Colonic mucosa (tissue), 4 donors: ENCODE measurements around the gene PRPF8. TPM values are rescaled to one million over a fixed set of nuclear protein-coding genes. Genes with fewer than 3 reads are reported as not detected.
A peak's percentile ranks its signal among the peaks of the same experiment; 100 is the strongest.
"Not testable (repeated sequence)": the region's sequence is repeated elsewhere in the genome, so short reads cannot be mapped to it uniquely, and the experiment has no call there.

ENCODE experiments used
- DNase-seq: peaks from one replicate; pipeline ENCODE4 v3.0.0-alpha.2; 2020
- H3K27ac ChIP-seq: fragments of 200-600 bp; one replicate; pipeline ENCODE4 v1.8.0; 2021
- H3K27me3 ChIP-seq: fragments of 200-600 bp; one replicate; pipeline ENCODE4 v1.8.0; 2021
- H3K36me3 ChIP-seq: fragments of 200-600 bp; one replicate; pipeline ENCODE4 v1.8.0; 2021
- H3K4me1 ChIP-seq: fragments of 200-600 bp; one replicate; pipeline ENCODE4 v1.8.0; 2021; ENCODE audit warnings: mild to moderate bottlenecking
- H3K4me3 ChIP-seq: fragments of 200-600 bp; one replicate; pipeline ENCODE4 v1.8.0; 2021
- H3K9ac ChIP-seq, 2 donors: one replicate each; pipeline ENCODE4 v1.7.0; 2013; ENCODE audit warnings: control low read depth in 2 of 2, low read depth in 2 of 2, low read length in 2 of 2
- H3K9me3 ChIP-seq: fragments of 200-600 bp; one replicate; pipeline ENCODE4 v1.8.0; 2021
- intact Hi-C: fragments of 100-400 bp; cut with DNase I; formaldehyde crosslinking; loops from one replicate; pipeline ENCODE4 v1.14.1; 2022
- total RNA-seq, 2 donors: library from RNA; stranded (reverse); fragmentation: NEBNext Ultra II Directional in 1 of 2; extraction: Animal tissue kit (Norgen Biotek cat#: 25700) in 1 of 2; gene quantifications; one replicate each; pipeline ENCODE4 v1.2.1, GENCODE V29; 2021
- TF ChIP-seq, protein P1 (sequence below): fragments of 200-600 bp; IDR thresholded peaks from one replicate; pipeline ENCODE4 v1.8.0; 2022; ENCODE audit warnings: antibody characterized with exemption, mild to moderate bottlenecking
- donor health status: healthy.
- donor health status: DM: no; HTN: no; CAD: no.
- donor health status: DM: no; HTN: no; CAD: no.

PRPF8 gene
- total RNA-seq, 2 donors from 2014 or later, result 172 to 292 TPM

DNA sequence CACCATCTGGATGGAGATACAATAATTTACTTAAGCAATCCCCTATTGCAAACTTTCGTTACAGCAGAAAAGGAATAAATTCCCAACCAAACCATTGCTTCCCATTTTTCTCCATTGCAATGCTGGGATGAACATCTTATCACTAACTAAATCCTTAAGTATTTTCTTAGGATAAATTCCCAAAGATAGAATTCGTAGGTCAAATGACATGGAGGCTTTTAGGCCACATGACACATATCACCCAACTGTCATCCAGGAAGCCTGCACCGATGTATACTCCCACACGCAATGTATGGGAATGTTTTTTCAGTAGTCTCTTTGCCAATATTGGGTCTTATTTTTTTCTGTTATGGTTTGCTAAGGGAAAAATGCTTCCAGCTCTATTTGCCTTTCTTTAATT is 27.1 kb upstream of the PRPF8 start:
- TF ChIP-seq, protein P1, sequence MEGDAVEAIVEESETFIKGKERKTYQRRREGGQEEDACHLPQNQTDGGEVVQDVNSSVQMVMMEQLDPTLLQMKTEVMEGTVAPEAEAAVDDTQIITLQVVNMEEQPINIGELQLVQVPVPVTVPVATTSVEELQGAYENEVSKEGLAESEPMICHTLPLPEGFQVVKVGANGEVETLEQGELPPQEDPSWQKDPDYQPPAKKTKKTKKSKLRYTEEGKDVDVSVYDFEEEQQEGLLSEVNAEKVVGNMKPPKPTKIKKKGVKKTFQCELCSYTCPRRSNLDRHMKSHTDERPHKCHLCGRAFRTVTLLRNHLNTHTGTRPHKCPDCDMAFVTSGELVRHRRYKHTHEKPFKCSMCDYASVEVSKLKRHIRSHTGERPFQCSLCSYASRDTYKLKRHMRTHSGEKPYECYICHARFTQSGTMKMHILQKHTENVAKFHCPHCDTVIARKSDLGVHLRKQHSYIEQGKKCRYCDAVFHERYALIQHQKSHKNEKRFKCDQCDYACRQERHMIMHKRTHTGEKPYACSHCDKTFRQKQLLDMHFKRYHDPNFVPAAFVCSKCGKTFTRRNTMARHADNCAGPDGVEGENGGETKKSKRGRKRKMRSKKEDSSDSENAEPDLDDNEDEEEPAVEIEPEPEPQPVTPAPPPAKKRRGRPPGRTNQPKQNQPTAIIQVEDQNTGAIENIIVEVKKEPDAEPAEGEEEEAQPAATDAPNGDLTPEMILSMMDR, result no peak
- H3K27ac ChIP-seq, result peak overlapping the region; percentile 84
- H3K4me1 ChIP-seq, result peaks cover 17% of the 10 kb centered on the region
- no peaks in the 10 kb centered on the region for H3K36me3 ChIP-seq
- no peaks in the 10 kb centered on the region for H3K9me3 ChIP-seq
- H3K27me3 ChIP-seq, result no peaks in the 10 kb centered on the region
- H3K9ac ChIP-seq, result no peak overlapping the region
- no peak for DNase-seq
- no peak overlapping the region for H3K4me3 ChIP-seq
- intact Hi-C loops, result loop anchor here (5.0 kb wide), 1 partner anchor 35 kb away; no protein-coding TSS in a partner anchor

DNA sequence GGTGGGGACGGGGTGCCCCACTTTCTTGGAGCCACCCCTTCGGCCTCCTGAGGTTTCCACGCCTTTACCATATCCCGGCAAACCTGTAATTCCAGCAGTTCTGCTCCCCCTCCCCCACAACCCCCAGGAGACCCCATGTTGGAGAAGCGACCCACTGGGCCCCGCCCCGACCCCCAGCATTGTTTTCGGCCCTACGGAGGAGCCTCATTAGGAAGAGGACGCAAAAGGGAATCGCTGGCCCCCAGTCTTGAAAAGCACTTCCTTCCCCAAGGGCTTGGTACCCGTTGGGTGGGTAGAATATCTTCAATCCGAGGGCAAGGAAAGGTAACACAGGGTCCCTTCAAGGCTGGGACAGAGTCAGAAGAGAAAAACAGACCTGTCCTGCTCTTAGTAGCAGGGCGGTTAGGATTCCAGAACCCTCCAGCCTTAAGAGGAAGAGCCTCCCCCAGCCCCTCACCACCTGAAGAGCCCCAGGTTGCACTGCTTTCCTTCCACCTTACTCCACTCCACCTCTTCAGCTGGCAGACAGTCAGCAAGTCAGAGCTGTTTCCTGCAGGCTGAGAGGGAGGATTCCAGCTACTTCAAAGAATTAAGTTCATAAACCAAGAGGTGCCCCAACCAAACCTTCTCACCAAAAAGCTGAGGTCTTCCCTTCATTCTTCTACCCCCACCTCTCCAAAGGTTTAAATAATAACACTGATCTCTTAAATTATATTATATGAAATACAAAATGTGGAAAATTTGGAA is 26.3 kb upstream of the PRPF8 start:
- no peaks in the 10 kb centered on the region for H3K27me3 ChIP-seq
- H3K4me3 ChIP-seq, result peak overlapping the region; percentile 65
- peak overlapping the region; percentile 87 to 98 for H3K9ac ChIP-seq
- peak; percentile 36 for DNase-seq
- TF ChIP-seq, protein P1, result no peak
- no peaks in the 10 kb centered on the region for H3K9me3 ChIP-seq
- intact Hi-C loops, result loop anchor here (5.0 kb wide), 1 partner anchor 34 kb away; no protein-coding TSS in a partner anchor
- peaks cover 17% of the 10 kb centered on the region for H3K4me1 ChIP-seq
- H3K36me3 ChIP-seq, result no peaks in the 10 kb centered on the region
- H3K27ac ChIP-seq, result peak overlapping the region; percentile 84

DNA sequence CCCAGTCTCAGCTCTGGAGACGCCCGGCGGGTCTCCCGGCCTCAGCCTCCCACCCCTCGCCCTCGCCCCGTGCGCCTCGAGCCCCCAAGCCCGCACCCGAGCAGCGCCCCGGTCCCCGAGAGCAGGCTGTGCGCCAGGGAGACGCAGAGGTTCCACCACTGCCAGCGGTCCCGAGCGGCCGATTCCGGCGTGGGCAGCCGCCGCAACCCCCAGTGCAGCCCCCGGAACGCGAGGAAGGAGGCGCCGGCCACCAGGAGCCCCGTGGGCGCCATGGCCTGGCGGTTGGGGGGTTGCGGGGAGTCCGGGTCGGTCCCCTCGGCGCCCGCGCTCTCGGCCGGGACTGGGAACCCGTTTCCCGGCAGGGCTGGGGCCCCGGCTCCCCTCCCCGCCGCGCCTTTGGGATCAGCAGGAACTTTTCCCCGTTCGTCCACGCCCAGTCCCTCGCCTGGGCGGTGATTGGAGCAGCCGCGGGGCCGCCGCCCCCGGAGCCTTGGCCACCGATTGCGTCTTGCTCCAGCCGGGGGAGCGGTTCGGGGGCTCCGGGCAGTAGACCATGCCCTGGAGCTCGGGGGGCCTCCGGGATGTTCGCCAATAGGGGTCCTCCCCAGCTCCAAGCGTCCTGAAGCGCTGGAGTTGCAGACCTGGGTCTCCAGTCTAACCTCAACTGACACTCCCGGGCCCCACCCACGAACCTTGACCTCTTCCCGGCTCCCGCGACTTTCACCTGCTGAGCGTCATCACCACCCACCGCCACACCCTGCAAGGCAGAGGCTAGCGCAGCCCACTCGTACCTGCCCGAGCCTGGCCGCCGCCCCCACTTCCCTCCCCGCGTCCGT is 25.5 kb upstream of the PRPF8 start, which contains the start of gene TLCD2:
TSS of gene TLCD2 (minus strand) at position 407 of the 836 bp plus-strand sequence. CDS start at position 272, 135 bp downstream.
- Histone ChIP-seq H3K36me3 (no peaks in the 10 kb centered on the region), H3K27ac (peak within 1 kb of the TSS; percentile 84), H3K4me1 (peaks cover 17% of the 10 kb centered on the region), H3K9me3 (no peaks in the 10 kb centered on the region), H3K9ac (peak within 1 kb of the TSS; percentile 87 to 98), H3K4me3 (peak within 1 kb of the TSS; percentile 65), H3K27me3 (no peaks in the 10 kb centered on the region)
- TF ChIP-seq, protein P1, result no peak
- intact Hi-C loops, result loop anchor here (5.0 to 10.0 kb wide), 2 partner anchors 33 to 55 kb away; no protein-coding TSS in a partner anchor
- peak; percentile 97 for DNase-seq

DNA sequence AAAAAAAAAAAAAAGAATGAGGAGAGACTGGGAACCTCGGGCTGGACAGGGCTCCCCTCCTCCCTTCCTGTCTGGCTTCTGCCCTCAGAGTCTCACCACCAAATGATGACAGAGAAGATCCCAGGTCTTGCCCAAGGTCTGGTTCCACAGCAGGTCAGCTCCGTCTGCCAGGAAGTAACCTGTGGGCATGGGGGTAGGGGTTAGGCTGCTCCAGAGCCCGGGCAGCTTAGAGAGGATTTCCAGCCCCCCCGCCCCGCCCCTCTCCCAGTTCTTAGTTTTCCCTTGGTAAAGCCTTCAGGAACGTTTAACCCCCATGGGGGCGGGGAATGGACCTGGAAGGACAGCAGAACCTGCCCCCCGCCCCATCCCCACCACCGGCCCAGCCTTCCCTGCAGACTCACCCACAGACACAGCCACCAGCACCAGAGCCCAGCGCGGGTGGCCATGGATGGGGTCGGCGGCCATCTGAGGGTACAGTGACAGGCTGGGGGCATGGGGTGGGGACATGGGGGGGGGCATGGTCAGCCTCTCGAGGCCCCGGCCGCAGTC is 24.8 kb upstream of the PRPF8 start:
- Histone ChIP-seq H3K9me3 (no peaks in the 10 kb centered on the region), H3K4me3 (peak overlapping the region; percentile 65), H3K4me1 (peaks cover 16% of the 10 kb centered on the region), H3K27ac (peak overlapping the region; percentile 84), H3K9ac (peak overlapping the region; percentile 87 to 98), H3K27me3 (no peaks in the 10 kb centered on the region), H3K36me3 (no peaks in the 10 kb centered on the region)
- DNase-seq, result peak; percentile 29
- intact Hi-C loops, result loop anchor here (10.0 kb wide), 1 partner anchor 55 kb away; no protein-coding TSS in a partner anchor
- TF ChIP-seq, protein P1, result no peak

DNA sequence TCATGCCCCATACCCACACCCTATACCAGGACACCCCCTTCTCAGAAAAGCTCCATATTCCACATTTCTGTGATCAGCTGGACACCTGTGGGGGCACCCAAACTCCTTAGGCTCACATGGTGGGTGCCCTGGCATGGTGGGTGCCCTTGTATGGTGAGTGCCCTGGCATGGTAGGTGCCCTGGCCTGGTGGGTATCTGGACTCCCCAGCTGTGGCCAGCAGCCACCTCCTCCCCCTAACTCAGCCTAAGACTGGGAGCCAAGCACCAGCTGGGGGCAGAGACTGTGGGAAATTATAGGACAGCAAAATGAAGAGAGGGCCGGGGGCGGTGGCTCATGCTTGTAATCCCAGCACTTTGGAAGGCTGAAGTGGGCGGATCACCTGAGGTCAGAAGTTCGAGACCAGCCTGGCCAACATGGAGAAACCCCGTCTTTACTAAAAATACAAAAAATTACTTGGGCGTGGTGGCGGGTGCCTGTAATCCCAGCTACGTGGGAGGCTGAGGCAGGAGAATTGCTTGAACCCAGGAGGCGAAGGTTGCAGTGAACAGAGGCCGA is 24.2 kb upstream of the PRPF8 start:
- Histone ChIP-seq H3K4me1 (peaks cover 10% of the 10 kb centered on the region), H3K27ac (peak overlapping the region; percentile 84)
- H3K4me3 ChIP-seq, H3K27me3 ChIP-seq, H3K36me3 ChIP-seq, DNase-seq, H3K9me3 ChIP-seq, H3K9ac ChIP-seq: not testable (repeated sequence)
- intact Hi-C loops, result loop anchor here (10.0 kb wide), 1 partner anchor 54 kb away; no protein-coding TSS in a partner anchor
